Astrocyte of the spinal cord (primary cell): Measurements from ENCODE around the gene SLC4A8.

Experiments used
- DNase-seq: peaks from one replicate; pipeline ENCODE4 v3.0.0; 2011; ENCODE audit warnings: low read depth, low spot score
- H3K4me3 ChIP-seq: 2 replicates; pipeline ENCODE4 v1.5.1; 2011; ENCODE audit warnings: low read depth, mild to moderate bottlenecking, low read length, moderate library complexity
- CTCF ChIP-seq: IDR thresholded peaks from 2 replicates; pipeline ENCODE4 v1.5.1; 2012; ENCODE audit warnings: low read depth, mild to moderate bottlenecking, low read length, inconsistent platforms
- in situ Hi-C: cut with HindIII; loops from 2 replicates; pipeline ENCODE4 v1.10.0; 2017; ENCODE audit warnings: low sequenced_read_pairs

Gene SLC4A8

GRCh38 chr12:51531978-51532497 is 107.4 kb downstream of the SLC4A8 start:
- DNase-seq, result peak; percentile 68
- in situ Hi-C loops, result no loop called here
- peak; percentile 94 for TF ChIP-seq CTCF
- H3K4me3 ChIP-seq, result no peak overlapping the region

- H3K4me3 ChIP-seq, result no peak overlapping the region
- peak; percentile 18 for DNase-seq
- in situ Hi-C loops, result no loop called here
- peak; percentile 22 for TF ChIP-seq CTCF
Observed at GRCh38 chr12:51533799-51534198, 109.2 kb downstream of the SLC4A8 start.

GRCh38 chr12:51534216-51535074 is 109.8 kb downstream of the SLC4A8 start:
- in situ Hi-C loops, result no loop called here
- no peak for DNase-seq
- H3K4me3 ChIP-seq, result no peak overlapping the region
- TF ChIP-seq CTCF, result no peak

- TF ChIP-seq CTCF, result peak; percentile 17
- DNase-seq, result no peak
- in situ Hi-C loops, result no loop called here
- H3K4me3 ChIP-seq, result no peak overlapping the region
Observed at GRCh38 chr12:51536159-51536558, 111.5 kb downstream of the SLC4A8 start.

- no peak for DNase-seq
- H3K4me3 ChIP-seq, result no peak overlapping the region
- in situ Hi-C loops, result no loop called here
- TF ChIP-seq CTCF, result no peak
Observed at GRCh38 chr12:51538149-51538548, 113.5 kb downstream of the SLC4A8 start.

GRCh38 chr12:51538599-51538998 is 114.0 kb downstream of the SLC4A8 start:
- no peak for TF ChIP-seq CTCF
- in situ Hi-C loops, result no loop called here
- no peak overlapping the region for H3K4me3 ChIP-seq
- DNase-seq, result no peak
